EL (cell line): Measurements from ENCODE around the gene CCR1.

Experiments
- DNase-seq: peaks from one replicate; pipeline ENCODE4 v3.0.0-alpha.2; 2016

CCR1 gene

GRCh38 chr3:46208167-46208704 lies at the start of gene CCR1:
Gene CCR1, minus strand, starts transcription at chr3:46208313. Its CDS starts 4,000 bp downstream, at chr3:46204313.
- DNase-seq = peak; percentile 65

- DNase-seq = no peak
Observed at GRCh38 chr3:46252980-46253379, 44.9 kb upstream of the CCR1 start.

GRCh38 chr3:46245146-46245545 lies 37.0 kb upstream of the CCR1 start:
- no peak for DNase-seq

GRCh38 chr3:46243560-46243959 lies 35.4 kb upstream of the CCR1 start:
- DNase-seq = no peak

- no peak for DNase-seq
Observed at GRCh38 chr3:46242120-46242519, 34.0 kb upstream of the CCR1 start, which contains the start of gene CCR3. Gene CCR3, plus strand, starts transcription at chr3:46242460. Its CDS starts 22,699 bp downstream, at chr3:46265159.

GRCh38 chr3:46239952-46240351 lies 31.8 kb upstream of the CCR1 start:
- DNase-seq = no peak

GRCh38 chr3:46239301-46239938 lies 31.3 kb upstream of the CCR1 start:
- no peak for DNase-seq

GRCh38 chr3:46238386-46238785 lies 30.3 kb upstream of the CCR1 start:
- DNase-seq = no peak

GRCh38 chr3:46236294-46237054 lies 28.4 kb upstream of the CCR1 start:
- DNase-seq = no peak

GRCh38 chr3:46235425-46235824 lies 27.3 kb upstream of the CCR1 start:
- DNase-seq = no peak

GRCh38 chr3:46233194-46233593 lies 25.1 kb upstream of the CCR1 start:
- no peak for DNase-seq

GRCh38 chr3:46231323-46231722 lies 23.2 kb upstream of the CCR1 start:
- no peak for DNase-seq

GRCh38 chr3:46228260-46229242 lies 20.4 kb upstream of the CCR1 start:
- peak; percentile 96 for DNase-seq

GRCh38 chr3:46222435-46223161 lies 14.5 kb upstream of the CCR1 start:
- no peak for DNase-seq

- no peak for DNase-seq
Observed at GRCh38 chr3:46221938-46222337, 13.8 kb upstream of the CCR1 start.

- DNase-seq = no peak
Observed at GRCh38 chr3:46221391-46221790, 13.3 kb upstream of the CCR1 start.

- DNase-seq = no peak
Observed at GRCh38 chr3:46218196-46218709, 10.1 kb upstream of the CCR1 start.

GRCh38 chr3:46215810-46216414 lies 7.8 kb upstream of the CCR1 start:
- DNase-seq = peak; percentile 92

GRCh38 chr3:46214751-46215352 lies 6.7 kb upstream of the CCR1 start:
- DNase-seq = peak; percentile 29

- DNase-seq = no peak
Observed at GRCh38 chr3:46213201-46213600, 5.1 kb upstream of the CCR1 start.

- no peak for DNase-seq
Observed at GRCh38 chr3:46212101-46212500, 4.0 kb upstream of the CCR1 start.
